H9 (cell line): ENCODE data around the gene FBXO39. TPM values are rescaled to one million over a fixed set of nuclear protein-coding genes. Genes with fewer than 3 reads are reported as not detected.

Experiments used
- DNase-seq: peaks from one replicate; pipeline ENCODE4 v3.0.0-alpha.2; 2017
- H2AFZ ChIP-seq: one replicate; pipeline ENCODE4 v1.6.1; 2013; ENCODE audit warnings: mild to moderate bottlenecking, low read length, control low read depth, moderate library complexity
- H2AK5ac ChIP-seq: 2 replicates; pipeline ENCODE4 v1.6.1; 2013; ENCODE audit warnings: low read length, control low read depth, mixed read lengths; ENCODE audit not compliant: insufficient read length
- H2BK120ac ChIP-seq: one replicate; pipeline ENCODE4 v1.6.1; 2013; ENCODE audit warnings: low read depth, mild to moderate bottlenecking, low read length, control low read depth, inconsistent platforms; ENCODE audit not compliant: poor library complexity, severe bottlenecking
- H2BK12ac ChIP-seq: 2 replicates; pipeline ENCODE4 v1.6.1; 2013; ENCODE audit warnings: low read length, control low read depth, mixed read lengths, low read depth; ENCODE audit not compliant: insufficient read length
- H2BK15ac ChIP-seq: 2 replicates; pipeline ENCODE4 v1.6.1; 2013; ENCODE audit warnings: low read depth, low read length, control low read depth
- H2BK20ac ChIP-seq: one replicate; pipeline ENCODE4 v1.6.1; 2013; ENCODE audit warnings: low read depth, mild to moderate bottlenecking, low read length, control low read depth, inconsistent platforms; ENCODE audit not compliant: poor library complexity, severe bottlenecking
- H2BK5ac ChIP-seq: 2 replicates; pipeline ENCODE4 v1.6.1; 2013; ENCODE audit warnings: low read length, control low read depth, mixed read lengths; ENCODE audit not compliant: insufficient read length
- H3K14ac ChIP-seq: 2 replicates; pipeline ENCODE4 v1.6.1; 2013; ENCODE audit warnings: low read length, control low read depth; ENCODE audit not compliant: insufficient read depth
- H3K18ac ChIP-seq: 2 replicates; pipeline ENCODE4 v1.6.1; 2013; ENCODE audit warnings: low read depth, mild to moderate bottlenecking, mixed read lengths, low read length, control low read depth; ENCODE audit not compliant: insufficient read length
- H3K23ac ChIP-seq: 2 replicates; pipeline ENCODE4 v1.6.1; 2013; ENCODE audit warnings: low read length, control low read depth, mixed read lengths, low read depth; ENCODE audit not compliant: insufficient read length
- H3K23me2 ChIP-seq: 2 replicates; pipeline ENCODE4 v1.6.1; 2013; ENCODE audit warnings: low read depth, mild to moderate bottlenecking, mixed read lengths, low read length, control low read depth; ENCODE audit not compliant: insufficient read length, poor library complexity, severe bottlenecking
- H3K27ac ChIP-seq: 2 replicates; pipeline ENCODE4 v1.5.1; 2013; ENCODE audit warnings: low read length, control low read depth, mixed read lengths, low read depth; ENCODE audit not compliant: insufficient read length
- H3K27me3 ChIP-seq: 2 replicates; pipeline ENCODE4 v1.6.1; 2013; ENCODE audit warnings: low read length, control low read depth, inconsistent platforms; ENCODE audit not compliant: insufficient read depth
- H3K4ac ChIP-seq: 2 replicates; pipeline ENCODE4 v1.6.1; 2013; ENCODE audit warnings: low read depth, mild to moderate bottlenecking, control low read depth, inconsistent platforms, low read length, moderate library complexity
- H3K4me1 ChIP-seq: 2 replicates; pipeline ENCODE4 v1.6.1; 2013; ENCODE audit warnings: low read length, control low read depth, inconsistent platforms; ENCODE audit not compliant: insufficient read depth
- H3K4me2 ChIP-seq: 2 replicates; pipeline ENCODE4 v1.6.1; 2013; ENCODE audit warnings: low read length, control low read depth, mixed read lengths; ENCODE audit not compliant: insufficient read length, insufficient read depth
- H3K56ac ChIP-seq: 2 replicates; pipeline ENCODE4 v1.6.1; 2013; ENCODE audit warnings: low read depth, mild to moderate bottlenecking, mixed read lengths, low read length, control low read depth; ENCODE audit not compliant: insufficient read length
- H3K79me1 ChIP-seq: 2 replicates; pipeline ENCODE4 v1.6.1; 2013; ENCODE audit warnings: low read depth, mild to moderate bottlenecking, moderate library complexity, low read length, control low read depth, inconsistent platforms; ENCODE audit not compliant: insufficient read depth, poor library complexity, severe bottlenecking
- H3K79me2 ChIP-seq: 2 replicates; pipeline ENCODE4 v1.6.1; 2013; ENCODE audit warnings: low read length, control low read depth, inconsistent platforms; ENCODE audit not compliant: insufficient read depth
- H3K9ac ChIP-seq: 2 replicates; pipeline ENCODE4 v1.6.1; 2013; ENCODE audit warnings: low read length, control low read depth, mixed read lengths; ENCODE audit not compliant: insufficient read length; ENCODE audit errors: extremely low read depth
- H3K9me3 ChIP-seq: one replicate; pipeline ENCODE4 v1.6.1; 2013; ENCODE audit warnings: low read depth, low read length, inconsistent platforms; ENCODE audit not compliant: control insufficient read depth
- H3T11ph ChIP-seq: one replicate; pipeline ENCODE4 v1.6.1; 2013; ENCODE audit warnings: mild to moderate bottlenecking, low read length, control low read depth, inconsistent platforms
- H4K20me1 ChIP-seq: one replicate; pipeline ENCODE4 v1.6.1; 2013; ENCODE audit not compliant: control insufficient read depth, insufficient read length, insufficient read depth
- H4K5ac ChIP-seq: 2 replicates; pipeline ENCODE4 v1.6.1; 2013; ENCODE audit warnings: low read depth, mild to moderate bottlenecking, mixed read lengths, low read length, control low read depth; ENCODE audit not compliant: insufficient read length
- H4K8ac ChIP-seq: replicated peaks from 2 replicates; pipeline ENCODE4 v1.6.1; 2013; ENCODE audit warnings: low read length, control low read depth, mixed read lengths, low read depth; ENCODE audit not compliant: insufficient read length
- H4K91ac ChIP-seq: 2 replicates; pipeline ENCODE4 v1.6.1; 2013; ENCODE audit warnings: low read depth, mild to moderate bottlenecking, moderate library complexity, mixed read lengths, low read length, control low read depth; ENCODE audit not compliant: insufficient read length
- H3K27ac Mint-ChIP-seq, 3 experiments: 2 replicates in 2 of 3; 3 replicates in 1 of 3; pipeline ENCODE4 v1.8.0; 2020 to 2021; ENCODE audit warnings: mixed read lengths in 3 of 3, mild to moderate bottlenecking in 1 of 3, moderate library complexity in 1 of 3
- H3K27me3 Mint-ChIP-seq: 2 replicates; pipeline ENCODE4 v1.8.0; 2021; ENCODE audit warnings: low read depth, mild to moderate bottlenecking, moderate library complexity, mixed read lengths
- H3K36me3 Mint-ChIP-seq, 3 experiments: 2 replicates in 2 of 3; 3 replicates in 1 of 3; pipeline ENCODE4 v1.8.0; 2020 to 2021; ENCODE audit warnings: low read depth in 3 of 3, mixed read lengths in 3 of 3; ENCODE audit not compliant: insufficient read depth in 1 of 3
- H3K4me1 Mint-ChIP-seq, 2 experiments: 2 replicates each; pipeline ENCODE4 v1.8.0; 2020; ENCODE audit warnings: mixed read lengths in 2 of 2
- H3K4me3 Mint-ChIP-seq, 2 experiments: 2 replicates in 1 of 2; 3 replicates in 1 of 2; pipeline ENCODE4 v1.8.0; 2020 to 2021; ENCODE audit warnings: mild to moderate bottlenecking in 2 of 2, mixed read lengths in 2 of 2, moderate library complexity in 1 of 2
- H3K9me3 Mint-ChIP-seq, 2 experiments: 2 replicates in 1 of 2; 3 replicates in 1 of 2; pipeline ENCODE4 v1.8.0; 2020; ENCODE audit warnings: mild to moderate bottlenecking in 2 of 2, mixed read lengths in 2 of 2, moderate library complexity in 1 of 2
- WGBS: extraction: QIAGEN DNeasy Blood & Tissue Kit; methylation state at CpG from one replicate; pipeline ENCODE4 v1.1.7; 2013; ENCODE audit warnings: missing lambda C conversion rate, low lambda C conversion rate, mixed read lengths; ENCODE audit not compliant: insufficient read length; ENCODE audit errors: extremely low coverage; 5-methylcytosine and 5-hydroxymethylcytosine counted together
- total RNA-seq: library from RNA; stranded (reverse); gene quantifications from 2 replicates; pipeline ENCODE4 v1.2.1, GENCODE V29; 2021
- TF ChIP-seq, protein P1 (sequence below): fragments of 200-600 bp; sonication (generic); conservative IDR thresholded peaks from 3 replicates; pipeline ENCODE4 v1.8.0; 2021; ENCODE audit warnings: antibody characterized with exemption, mild to moderate bottlenecking

FBXO39 gene
- total RNA-seq, 1 experiment from 2014 or later: not detected

DNA sequence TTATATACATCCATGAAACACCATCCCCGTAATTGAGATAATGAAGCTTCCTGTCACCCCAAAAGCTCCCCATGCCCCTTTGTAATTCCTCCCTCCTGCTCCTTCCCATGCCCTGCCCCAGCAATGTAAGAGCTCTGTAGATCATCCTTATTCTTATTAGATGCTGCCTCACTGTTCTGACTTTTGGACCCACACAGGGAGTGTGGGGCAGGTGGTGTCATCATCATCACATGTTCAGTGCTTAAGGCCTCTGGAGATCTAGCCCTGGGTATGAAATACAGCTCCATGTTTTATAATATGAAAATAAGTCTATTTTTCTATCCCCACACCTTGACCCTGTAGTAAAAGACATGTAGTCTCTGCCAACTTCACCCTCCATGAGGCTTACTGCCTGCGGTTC, 18.3 kb upstream of the FBXO39 start:
- no peaks in the 10 kb centered on the region for H3K9me3 ChIP-seq
- H3K27me3 ChIP-seq: no peaks in the 10 kb centered on the region
- H3K18ac ChIP-seq: no peak overlapping the region
- no peak overlapping the region for H2BK5ac ChIP-seq
- Mint-ChIP-seq H3K27ac (no peak overlapping the region), H3K9me3 (no peaks in the 10 kb centered on the region), H3K4me3 (no peak overlapping the region), H3K27me3 (peaks cover 4% of the 10 kb centered on the region), H3K4me1 (peaks cover 32 to 34% of the 10 kb centered on the region in 2 experiments), H3K36me3 (peaks cover 0 to 2% (median 0%) of the 10 kb centered on the region in 3 experiments; a peak in 1 of 7 replicates)
- no peak overlapping the region for H4K91ac ChIP-seq
- H3K4me1 ChIP-seq: no peaks in the 10 kb centered on the region; the same call in 1 of the 2 replicates
- H3K79me1 ChIP-seq: no peaks in the 10 kb centered on the region
- no peak overlapping the region for H3K56ac ChIP-seq
- H4K5ac ChIP-seq: no peak overlapping the region
- no peaks in the 10 kb centered on the region for H4K20me1 ChIP-seq
- no peak overlapping the region for H3K4ac ChIP-seq
- no peak overlapping the region for H3K14ac ChIP-seq
- no peak overlapping the region for H2BK20ac ChIP-seq
- H4K8ac ChIP-seq: no peak overlapping the region
- H2BK15ac ChIP-seq: no peak overlapping the region
- H2BK120ac ChIP-seq: no peak overlapping the region
- H3K79me2 ChIP-seq: no peaks in the 10 kb centered on the region
- no peak overlapping the region for H2BK12ac ChIP-seq
- no peak overlapping the region for H3K23ac ChIP-seq
- H3K27ac ChIP-seq: no peak overlapping the region
- WGBS: no CpG with 5 or more reads among the region's 2 CpGs
- DNase-seq: no peak
- no peak overlapping the region for H3T11ph ChIP-seq
- no peak overlapping the region for H2AFZ ChIP-seq
- H2AK5ac ChIP-seq: no peak overlapping the region
- H3K23me2 ChIP-seq: no peaks in the 10 kb centered on the region
- no peak overlapping the region for H3K9ac ChIP-seq
- H3K4me2 ChIP-seq: no peak overlapping the region
- TF ChIP-seq, protein P1, sequence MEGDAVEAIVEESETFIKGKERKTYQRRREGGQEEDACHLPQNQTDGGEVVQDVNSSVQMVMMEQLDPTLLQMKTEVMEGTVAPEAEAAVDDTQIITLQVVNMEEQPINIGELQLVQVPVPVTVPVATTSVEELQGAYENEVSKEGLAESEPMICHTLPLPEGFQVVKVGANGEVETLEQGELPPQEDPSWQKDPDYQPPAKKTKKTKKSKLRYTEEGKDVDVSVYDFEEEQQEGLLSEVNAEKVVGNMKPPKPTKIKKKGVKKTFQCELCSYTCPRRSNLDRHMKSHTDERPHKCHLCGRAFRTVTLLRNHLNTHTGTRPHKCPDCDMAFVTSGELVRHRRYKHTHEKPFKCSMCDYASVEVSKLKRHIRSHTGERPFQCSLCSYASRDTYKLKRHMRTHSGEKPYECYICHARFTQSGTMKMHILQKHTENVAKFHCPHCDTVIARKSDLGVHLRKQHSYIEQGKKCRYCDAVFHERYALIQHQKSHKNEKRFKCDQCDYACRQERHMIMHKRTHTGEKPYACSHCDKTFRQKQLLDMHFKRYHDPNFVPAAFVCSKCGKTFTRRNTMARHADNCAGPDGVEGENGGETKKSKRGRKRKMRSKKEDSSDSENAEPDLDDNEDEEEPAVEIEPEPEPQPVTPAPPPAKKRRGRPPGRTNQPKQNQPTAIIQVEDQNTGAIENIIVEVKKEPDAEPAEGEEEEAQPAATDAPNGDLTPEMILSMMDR: no peak
